ENCODE results near the gene MED27. TPM values are rescaled to one million over a fixed set of nuclear protein-coding genes. Genes with fewer than 3 reads are reported as not detected.

The MED27 gene
- total RNA-seq, 1 donor from 2014 or later: 15.7 TPM

DNA sequence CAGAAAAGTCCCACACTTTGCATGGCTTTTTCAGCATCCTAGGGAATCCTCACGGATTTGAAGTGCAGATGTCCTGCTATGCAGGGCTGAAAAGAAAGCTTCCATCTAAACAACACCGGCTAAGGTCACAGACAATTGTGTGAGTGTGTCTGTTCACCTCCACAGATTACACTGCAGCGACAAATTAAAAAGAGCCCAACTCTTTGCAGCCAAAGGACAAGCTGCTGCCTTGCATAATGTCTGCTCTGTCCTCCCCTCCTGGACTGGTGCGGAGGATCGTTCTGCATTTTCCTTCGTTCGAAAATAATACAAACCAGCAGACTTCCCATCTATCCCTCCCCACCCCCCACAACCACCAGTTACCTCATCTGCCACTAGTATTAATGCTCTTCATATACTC is 169.1 kb downstream of the MED27 start:
- ATAC-seq (no peak), DNase-seq (no peak)
- TF ChIP-seq CTCF (IDR thresholded peaks at IDR 0.05): no peak
- Histone ChIP-seq H3K4me3 (no peak overlapping the region), H3K27ac (no peak overlapping the region), H3K9me3 (no peaks in the 10 kb centered on the region), H3K27me3 (ENCODE audit: low read depth) (no peaks in the 10 kb centered on the region), H3K4me1 (no peaks in the 10 kb centered on the region), H3K36me3 (no peaks in the 10 kb centered on the region)
- intact Hi-C loops (cut with DNase I): no loop called here

DNA sequence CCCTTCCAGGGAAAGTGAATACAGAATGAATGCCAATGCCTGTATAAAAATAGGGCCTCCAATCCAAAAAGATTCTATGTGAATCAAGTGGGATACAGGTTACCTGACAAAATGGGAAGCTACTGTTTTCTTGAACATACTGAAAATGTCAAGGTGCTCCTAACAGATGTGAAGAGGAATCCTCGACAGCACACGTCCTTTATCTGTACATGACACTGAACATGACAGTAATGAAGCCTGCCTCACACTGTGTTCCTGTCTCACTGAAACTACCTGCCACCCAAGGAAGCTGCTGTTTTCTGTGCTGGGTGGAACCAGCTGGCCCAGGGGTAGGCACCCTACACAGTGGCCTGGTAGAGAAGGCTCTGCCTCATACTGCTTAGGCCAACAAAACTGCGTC is 174.5 kb downstream of the MED27 start:
- ATAC-seq (no peak), DNase-seq (no peak)
- H3K9me3 ChIP-seq: no peaks in the 10 kb centered on the region
- H3K4me3 ChIP-seq: no peak overlapping the region
- no peak for TF ChIP-seq CTCF (IDR thresholded peaks at IDR 0.05)
- no peak overlapping the region for H3K27ac ChIP-seq
- intact Hi-C loops (cut with DNase I): no loop called here
- H3K36me3 ChIP-seq: no peaks in the 10 kb centered on the region
- no peaks in the 10 kb centered on the region for H3K4me1 ChIP-seq
- H3K27me3 ChIP-seq (ENCODE audit: low read depth): no peaks in the 10 kb centered on the region

DNA sequence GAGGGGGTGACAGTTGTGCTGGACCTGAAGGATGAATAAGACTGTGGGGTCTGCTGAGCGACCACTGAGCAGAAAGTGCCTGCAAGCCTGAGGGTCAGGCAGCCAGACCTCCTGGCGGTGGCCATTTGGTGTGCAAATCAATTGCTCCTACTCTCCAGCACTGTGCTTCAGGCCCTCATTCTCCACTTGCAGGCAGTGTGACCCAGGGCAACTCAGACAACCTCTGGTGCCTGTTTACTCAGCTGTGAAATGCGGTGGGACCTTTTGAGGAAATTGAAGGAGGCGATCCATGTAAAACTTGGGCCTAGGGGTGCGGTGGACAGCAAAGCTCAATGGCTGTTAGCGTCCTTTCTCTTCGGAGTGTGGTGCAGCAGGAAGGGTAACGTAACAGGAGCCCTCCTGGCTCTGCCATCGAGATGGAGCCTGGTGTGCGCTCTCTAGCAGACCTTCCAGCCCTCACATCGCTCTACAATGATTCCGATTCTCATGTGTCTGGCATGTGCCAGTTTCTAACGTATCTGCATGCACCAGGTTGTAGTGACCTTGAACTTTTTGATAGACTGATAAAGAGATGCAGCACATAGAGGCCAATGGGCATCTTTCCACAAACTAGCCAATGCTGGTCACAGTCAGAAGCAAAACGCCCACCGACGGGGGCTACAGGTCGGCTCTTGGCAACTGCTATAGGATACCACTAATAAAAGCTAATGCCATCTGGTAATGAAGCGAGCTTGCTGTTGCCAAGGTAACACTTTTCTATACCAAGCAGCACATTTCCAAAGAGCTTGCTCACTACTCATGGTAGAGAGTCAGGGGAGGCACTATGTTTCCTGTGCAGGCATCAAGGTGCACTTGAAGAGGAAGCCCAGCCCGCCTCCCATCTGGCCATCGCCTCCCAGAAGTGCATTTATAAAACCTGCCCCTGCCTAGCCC is 180.1 kb downstream of the MED27 start:
- no peaks in the 10 kb centered on the region for H3K4me1 ChIP-seq
- H3K4me3 ChIP-seq: no peak overlapping the region
- no peaks in the 10 kb centered on the region for H3K27me3 ChIP-seq (ENCODE audit: low read depth)
- H3K36me3 ChIP-seq: no peaks in the 10 kb centered on the region
- H3K9me3 ChIP-seq: no peaks in the 10 kb centered on the region
- ATAC-seq: no peak
- TF ChIP-seq CTCF (IDR thresholded peaks at IDR 0.05): no peak
- no peak for DNase-seq
- intact Hi-C loops (cut with DNase I): no loop called here
- H3K27ac ChIP-seq: no peak overlapping the region

GRCh38 chr9:131892902-131893500 is 186.7 kb downstream of the MED27 start:
- Histone ChIP-seq H3K4me3 (no peak overlapping the region), H3K36me3 (peaks cover 2% of the 10 kb centered on the region), H3K4me1 (no peaks in the 10 kb centered on the region), H3K9me3 (no peaks in the 10 kb centered on the region), H3K27ac (peak overlapping the region; percentile 40), H3K27me3 (ENCODE audit: low read depth) (no peaks in the 10 kb centered on the region)
- DNase-seq (no peak), ATAC-seq (peak; percentile 47 to 68)
- intact Hi-C loops (cut with DNase I): no loop called here
- no peak for TF ChIP-seq CTCF (IDR thresholded peaks at IDR 0.05)

- H3K27ac ChIP-seq: peak overlapping the region; percentile 40
- ATAC-seq: peak; percentile 76 to 84
Observed at GRCh38 chr9:131892162-131892707, 187.4 kb downstream of the MED27 start.

More at GRCh38 chr9:131892162-131892707, 187.4 kb downstream of the MED27 start:
- no peak for DNase-seq
- Histone ChIP-seq H3K27me3 (ENCODE audit: low read depth) (no peaks in the 10 kb centered on the region), H3K4me1 (peaks cover 5% of the 10 kb centered on the region), H3K9me3 (no peaks in the 10 kb centered on the region), H3K4me3 (no peak overlapping the region), H3K36me3 (peaks cover 2% of the 10 kb centered on the region)
- intact Hi-C loops (cut with DNase I): no loop called here
- TF ChIP-seq CTCF (IDR thresholded peaks at IDR 0.05): no peak
